Bronchial epithelial cell (primary cell): ENCODE measurements around the gene RBM47. TPM values are rescaled to one million over a fixed set of nuclear protein-coding genes. Genes with fewer than 3 reads are reported as not detected.
"Not testable (repeated sequence)": the region's sequence is repeated elsewhere in the genome, so short reads cannot be mapped to it uniquely, and the experiment has no call there.

Experiments
- DNase-seq: peaks from one replicate; pipeline ENCODE4 v3.0.0-alpha.2; 2010; ENCODE audit warnings: low read depth
- FAIRE-seq: peaks from 2 replicates; lab custom pipeline; 2011; peaks lifted over from hg19 to GRCh38; lab: Jason Lieb, UNC
- H3K27me3 ChIP-seq: 2 replicates; pipeline ENCODE4 v1.5.1; 2011; ENCODE audit warnings: low read length; ENCODE audit not compliant: control insufficient read depth, insufficient read depth
- H3K36me3 ChIP-seq: 2 replicates; pipeline ENCODE4 v1.5.1; 2011; ENCODE audit warnings: low read length; ENCODE audit not compliant: control insufficient read depth, insufficient read depth
- H3K4me3 ChIP-seq: 2 replicates; pipeline ENCODE4 v1.5.1; 2011; ENCODE audit warnings: mild to moderate bottlenecking, low read depth, low read length, control low read depth
- CTCF ChIP-seq: IDR thresholded peaks from 2 replicates; pipeline ENCODE4 v1.5.1; 2011; ENCODE audit warnings: mild to moderate bottlenecking, moderate library complexity, low read length, control low read depth, inconsistent platforms; ENCODE audit not compliant: insufficient read depth, severe bottlenecking
- total RNA-seq: library from RNA; depleted of rRNA; stranded (reverse); fragments of >200 nt; gene quantifications from 2 replicates; pipeline ENCODE4 v1.2.1, GENCODE V29; 2014

RBM47 gene
- total RNA-seq, 1 donor from 2014 or later: 35.0 TPM

DNA sequence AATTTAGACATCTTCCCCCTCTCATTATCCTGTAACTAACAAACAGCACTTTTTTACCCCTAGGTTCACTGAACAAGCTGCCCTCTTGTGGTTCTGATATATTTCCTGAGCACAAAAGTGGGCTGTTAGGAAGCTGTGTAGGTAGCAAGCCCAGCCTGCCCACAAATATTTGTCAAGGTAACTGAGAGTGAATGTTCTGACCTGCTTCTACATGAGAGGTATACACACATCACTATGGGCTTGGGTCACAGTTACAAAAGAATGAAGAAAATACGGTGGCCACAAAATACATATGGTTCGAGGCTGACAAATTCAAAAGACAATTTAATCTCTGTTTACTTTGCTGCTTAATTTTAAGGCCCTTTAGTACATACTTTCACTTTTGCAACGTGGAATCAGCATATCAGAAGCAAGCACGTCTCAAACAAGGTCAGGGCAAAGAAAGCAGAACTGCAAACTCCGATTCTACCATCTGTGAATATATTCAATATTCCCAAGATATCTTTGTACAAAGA, 78.7 kb downstream of the RBM47 start:
- no peak for FAIRE-seq
- Histone ChIP-seq H3K36me3 (peaks cover 3% of the 10 kb centered on the region), H3K4me3 (no peak overlapping the region), H3K27me3 (no peaks in the 10 kb centered on the region)
- DNase-seq: peak; percentile 77
- no peak for TF ChIP-seq CTCF

DNA sequence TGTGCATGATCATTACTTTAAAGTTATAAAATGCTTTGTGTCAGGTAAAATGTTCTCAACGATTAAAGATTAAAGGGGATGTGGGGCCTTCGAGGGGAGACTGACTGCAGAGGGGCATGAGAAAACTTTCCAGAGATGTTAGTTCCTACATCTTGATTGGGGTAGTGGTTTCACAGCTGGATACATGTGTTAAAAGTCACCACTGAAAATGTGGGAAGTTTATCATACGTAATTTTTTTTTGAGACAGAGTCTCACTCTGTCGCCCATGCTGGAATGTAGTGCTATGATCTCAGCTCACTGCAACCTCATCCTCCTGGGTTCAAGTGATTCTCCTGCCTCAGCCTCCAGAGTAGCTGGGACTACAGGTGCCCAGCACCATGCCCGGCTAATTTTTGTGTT, 79.5 kb downstream of the RBM47 start:
- no peak for DNase-seq
- FAIRE-seq: no peak
- peaks cover 4% of the 10 kb centered on the region for H3K36me3 ChIP-seq
- no peak for TF ChIP-seq CTCF
- H3K27me3 ChIP-seq: no peaks in the 10 kb centered on the region
- H3K4me3 ChIP-seq: no peak overlapping the region

GRCh38 chr4:40548256-40548655, 81.4 kb downstream of the RBM47 start:
- Histone ChIP-seq H3K27me3 (no peaks in the 10 kb centered on the region), H3K4me3 (no peak overlapping the region), H3K36me3 (peaks cover 7% of the 10 kb centered on the region)
- FAIRE-seq (no peak), DNase-seq (no peak)
- TF ChIP-seq CTCF: no peak

GRCh38 chr4:40547789-40548132, 81.9 kb downstream of the RBM47 start:
- DNase-seq (no peak), FAIRE-seq (no peak)
- peaks cover 7% of the 10 kb centered on the region for H3K36me3 ChIP-seq
- TF ChIP-seq CTCF: no peak
- H3K4me3 ChIP-seq: no peak overlapping the region
- H3K27me3 ChIP-seq: no peaks in the 10 kb centered on the region

DNA sequence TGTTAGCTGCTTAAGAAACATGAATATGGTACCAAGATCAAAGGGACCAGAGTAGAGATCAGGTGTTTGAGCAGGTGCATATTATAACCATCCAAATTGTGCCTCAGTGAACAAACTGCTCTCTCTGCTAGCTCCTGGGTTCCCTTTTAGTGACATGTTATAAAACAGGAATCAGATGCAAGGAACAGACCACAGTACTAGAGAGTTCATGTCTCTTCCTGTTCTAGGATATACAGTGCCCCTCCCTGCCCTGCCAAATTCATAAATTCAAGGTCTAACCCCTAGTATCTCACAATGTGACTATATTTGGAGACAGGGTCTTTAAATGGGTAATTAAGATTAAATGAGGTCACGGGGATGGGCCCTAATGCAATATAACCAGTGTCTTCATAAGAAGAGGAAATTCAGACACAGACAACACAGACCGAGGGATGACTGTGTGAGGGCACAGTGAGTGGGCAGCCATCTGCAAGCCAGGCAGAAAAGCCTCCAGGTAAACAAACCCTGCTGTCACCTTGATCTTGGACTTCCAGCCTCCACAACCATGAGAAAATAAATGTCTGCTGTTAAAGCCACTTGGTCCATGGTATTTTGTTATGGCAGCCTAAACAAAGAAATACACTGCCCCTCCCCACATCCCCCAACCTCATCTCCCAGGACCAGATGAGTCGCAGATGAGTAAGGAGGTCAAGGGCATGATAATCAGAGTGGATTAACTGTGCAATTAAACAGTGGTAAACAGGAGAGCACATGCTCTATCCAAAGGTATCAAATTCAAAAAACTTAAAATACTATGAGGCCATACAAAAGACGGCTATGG, 82.5 kb downstream of the RBM47 start:
- no peak for TF ChIP-seq CTCF
- no peak for DNase-seq
- Histone ChIP-seq H3K36me3 (peaks cover 7% of the 10 kb centered on the region), H3K27me3 (no peaks in the 10 kb centered on the region), H3K4me3 (no peak overlapping the region)
- no peak for FAIRE-seq

- H3K4me3 ChIP-seq: no peak overlapping the region
- FAIRE-seq: no peak
- H3K27me3 ChIP-seq: no peaks in the 10 kb centered on the region
- peaks cover 7% of the 10 kb centered on the region for H3K36me3 ChIP-seq
- TF ChIP-seq CTCF: no peak
- DNase-seq: no peak
Measured at GRCh38 chr4:40546506-40546905, 83.2 kb downstream of the RBM47 start.

- not testable (repeated sequence) for H3K36me3 ChIP-seq, H3K27me3 ChIP-seq, FAIRE-seq, H3K4me3 ChIP-seq, DNase-seq
Measured at GRCh38 chr4:40545487-40545886, 84.2 kb downstream of the RBM47 start.
